ENCODE data around the gene FTH1.
"Not testable (repeated sequence)": the region's sequence is repeated elsewhere in the genome, so short reads cannot be mapped to it uniquely, and the experiment has no call there.

Gene FTH1

GRCh38 chr11:61978703-61979661, 11.5 kb upstream of the FTH1 start:
- DNase-seq (ENCODE audit: low spot score): no peak

GRCh38 chr11:61976813-61977475, 9.5 kb upstream of the FTH1 start:
- no peak for DNase-seq (ENCODE audit: low spot score)

GRCh38 chr11:61976420-61976800, 9.0 kb upstream of the FTH1 start:
- no peak for DNase-seq (ENCODE audit: low spot score)

- DNase-seq (ENCODE audit: low spot score): no peak
Measured at GRCh38 chr11:61975638-61976419, 8.4 kb upstream of the FTH1 start.

- DNase-seq (ENCODE audit: low spot score): no peak
Measured at GRCh38 chr11:61974766-61975631, 7.6 kb upstream of the FTH1 start.

GRCh38 chr11:61973476-61974162, 6.2 kb upstream of the FTH1 start:
- DNase-seq (ENCODE audit: low spot score): no peak

- no peak for DNase-seq (ENCODE audit: low spot score)
Measured at GRCh38 chr11:61972672-61973475, 5.4 kb upstream of the FTH1 start.

GRCh38 chr11:61972112-61972671, 4.8 kb upstream of the FTH1 start:
- DNase-seq (ENCODE audit: low spot score): no peak

- DNase-seq (ENCODE audit: low spot score): no peak
Measured at GRCh38 chr11:61971248-61972111, 4.0 kb upstream of the FTH1 start.

GRCh38 chr11:61969838-61970662, 2.6 kb upstream of the FTH1 start:
- DNase-seq (ENCODE audit: low spot score): no peak

- no peak for DNase-seq (ENCODE audit: low spot score)
Measured at GRCh38 chr11:61969391-61969758, 1.9 kb upstream of the FTH1 start.

- DNase-seq (ENCODE audit: low spot score): no peak
Measured at GRCh38 chr11:61968758-61969390, 1.4 kb upstream of the FTH1 start.

- DNase-seq (ENCODE audit: low spot score): peak; percentile 62
Measured at GRCh38 chr11:61967924-61968757, 707 bp upstream of the FTH1 start.

- DNase-seq (ENCODE audit: low spot score): no peak
Measured at GRCh38 chr11:61966734-61967115, 709 bp downstream of the FTH1 start.

GRCh38 chr11:61964666-61965271, 2.7 kb downstream of the FTH1 start:
- DNase-seq (ENCODE audit: low spot score): not testable (repeated sequence)

- DNase-seq (ENCODE audit: low spot score): no peak
Measured at GRCh38 chr11:61964058-61964665, 3.3 kb downstream of the FTH1 start.

Measured in germinal center (tissue), 1 donor.